Ishikawa (cell line): ENCODE results near the gene RIN2.

Experiments
- CEBPB ChIP-seq: IDR thresholded peaks from 2 replicates; pipeline ENCODE4 v1.6.1; 2012
- CREB1 ChIP-seq: IDR thresholded peaks from 2 replicates; pipeline ENCODE4 v1.6.1; 2012; ENCODE audit warnings: low read depth
- EGR1 ChIP-seq: IDR thresholded peaks from 2 replicates; pipeline ENCODE4 v1.6.1; 2012
- EP300 ChIP-seq: IDR thresholded peaks from 2 replicates; pipeline ENCODE4 v1.6.1; 2012; ENCODE audit warnings: borderline replicate concordance
- FOXM1 ChIP-seq: IDR thresholded peaks from 2 replicates; pipeline ENCODE4 v1.6.1; 2012; ENCODE audit warnings: low read depth, borderline replicate concordance
- MAX ChIP-seq: IDR thresholded peaks from 2 replicates; pipeline ENCODE4 v1.6.1; 2012
- NFIC ChIP-seq: IDR thresholded peaks from 2 replicates; pipeline ENCODE4 v1.6.1; 2012
- RAD21 ChIP-seq: IDR thresholded peaks from 2 replicates; pipeline ENCODE4 v1.6.1; 2012; ENCODE audit warnings: low read depth
- REST ChIP-seq: IDR thresholded peaks from 2 replicates; pipeline ENCODE4 v1.6.1; 2012; ENCODE audit warnings: low read depth, mild to moderate bottlenecking
- TAF1 ChIP-seq: IDR thresholded peaks from 2 replicates; pipeline ENCODE4 v1.6.1; 2012; ENCODE audit warnings: low read depth, mild to moderate bottlenecking
- TCF12 ChIP-seq: IDR thresholded peaks from 2 replicates; pipeline ENCODE4 v1.6.1; 2012; ENCODE audit warnings: low read depth
- TEAD4 ChIP-seq: IDR thresholded peaks from 2 replicates; pipeline ENCODE4 v1.6.1; 2012
- USF1 ChIP-seq: IDR thresholded peaks from 2 replicates; pipeline ENCODE4 v1.6.1; 2012
- YY1 ChIP-seq: IDR thresholded peaks from 2 replicates; pipeline ENCODE4 v1.6.1; 2012; ENCODE audit warnings: low read depth
- ZBTB7A ChIP-seq: IDR thresholded peaks from 2 replicates; pipeline ENCODE4 v1.6.1; 2012; ENCODE audit warnings: low read depth

RIN2 gene

GRCh38 chr20:19802099-19802491 lies 44.0 kb downstream of the RIN2 start:
- TF ChIP-seq TEAD4 = no peak
- no peak for TF ChIP-seq RAD21
- TF ChIP-seq EP300 = no peak
- TF ChIP-seq EGR1 = no peak
- no peak for TF ChIP-seq USF1
- TF ChIP-seq MAX = no peak
- no peak for TF ChIP-seq REST
- no peak for TF ChIP-seq TAF1
- TF ChIP-seq CEBPB = no peak
- TF ChIP-seq ZBTB7A = no peak
- no peak for TF ChIP-seq NFIC
- no peak for TF ChIP-seq FOXM1
- no peak for TF ChIP-seq YY1
- TF ChIP-seq CREB1 = no peak
- TF ChIP-seq TCF12 = no peak

- no peak for TF ChIP-seq CREB1
- no peak for TF ChIP-seq MAX
- TF ChIP-seq NFIC = peak; percentile 25; the same call in 1 of the 2 replicates
- TF ChIP-seq TEAD4 = 0 out of 2 replicates have a peak, but pooled peaks have one; percentile 30
- TF ChIP-seq RAD21 = peak; percentile 52
- no peak for TF ChIP-seq USF1
These were observed 44.6 kb downstream of the RIN2 start for GRCh38 chr20:19802492-19803158.

GRCh38 chr20:19806806-19807190 lies 48.7 kb downstream of the RIN2 start:
- no peak for TF ChIP-seq CEBPB
- no peak for TF ChIP-seq YY1
- no peak for TF ChIP-seq CREB1
- TF ChIP-seq TAF1 = no peak
- no peak for TF ChIP-seq NFIC
- no peak for TF ChIP-seq TEAD4
- no peak for TF ChIP-seq ZBTB7A
- no peak for TF ChIP-seq RAD21
- no peak for TF ChIP-seq MAX
- no peak for TF ChIP-seq FOXM1
- TF ChIP-seq EGR1 = no peak
- no peak for TF ChIP-seq USF1
- no peak for TF ChIP-seq REST
- no peak for TF ChIP-seq EP300
- TF ChIP-seq TCF12 = no peak

- TF ChIP-seq CREB1 = no peak
- 0 out of 2 replicates have a peak, but pooled peaks have one; percentile 20 for TF ChIP-seq USF1
These were observed 49.3 kb downstream of the RIN2 start for GRCh38 chr20:19807191-19807945.
